Measurements from ENCODE around the gene SMNDC1. TPM values are rescaled to one million over a fixed set of nuclear protein-coding genes. Genes with fewer than 3 reads are reported as not detected.

The SMNDC1 gene
- total and polyA plus RNA-seq, 3 donors from 2014 or later: 16.4 to 33.2 (median 20.9) TPM

GRCh38 chr10:110350812-110351211 lies 46.1 kb upstream of the SMNDC1 start:
- no peak overlapping the region for H3K4me3 ChIP-seq
- H3K27me3 ChIP-seq: no peaks in the 10 kb centered on the region
- H3K36me3 ChIP-seq (ENCODE audit: low read depth, missing control alignments): no peaks in the 10 kb centered on the region
- TF ChIP-seq, protein P1, sequence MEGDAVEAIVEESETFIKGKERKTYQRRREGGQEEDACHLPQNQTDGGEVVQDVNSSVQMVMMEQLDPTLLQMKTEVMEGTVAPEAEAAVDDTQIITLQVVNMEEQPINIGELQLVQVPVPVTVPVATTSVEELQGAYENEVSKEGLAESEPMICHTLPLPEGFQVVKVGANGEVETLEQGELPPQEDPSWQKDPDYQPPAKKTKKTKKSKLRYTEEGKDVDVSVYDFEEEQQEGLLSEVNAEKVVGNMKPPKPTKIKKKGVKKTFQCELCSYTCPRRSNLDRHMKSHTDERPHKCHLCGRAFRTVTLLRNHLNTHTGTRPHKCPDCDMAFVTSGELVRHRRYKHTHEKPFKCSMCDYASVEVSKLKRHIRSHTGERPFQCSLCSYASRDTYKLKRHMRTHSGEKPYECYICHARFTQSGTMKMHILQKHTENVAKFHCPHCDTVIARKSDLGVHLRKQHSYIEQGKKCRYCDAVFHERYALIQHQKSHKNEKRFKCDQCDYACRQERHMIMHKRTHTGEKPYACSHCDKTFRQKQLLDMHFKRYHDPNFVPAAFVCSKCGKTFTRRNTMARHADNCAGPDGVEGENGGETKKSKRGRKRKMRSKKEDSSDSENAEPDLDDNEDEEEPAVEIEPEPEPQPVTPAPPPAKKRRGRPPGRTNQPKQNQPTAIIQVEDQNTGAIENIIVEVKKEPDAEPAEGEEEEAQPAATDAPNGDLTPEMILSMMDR (IDR thresholded peaks at IDR 0.05): no peak
- no peak for TF ChIP-seq POLR2A (IDR thresholded peaks at IDR 0.05)
- DNase-seq: no peak
- H3K27ac ChIP-seq: no peak overlapping the region
- WGBS, 2 donors: 92 to 97% methylated on average over 2 of the region's 2 CpGs
- intact Hi-C loops (cut with DNase I; ENCODE audit: low total_unique reads): no loop called here
- no peaks in the 10 kb centered on the region for H3K9me3 ChIP-seq
- no peaks in the 10 kb centered on the region for H3K4me1 ChIP-seq

- DNase-seq: no peak
- Histone ChIP-seq H3K4me1 (no peaks in the 10 kb centered on the region), H3K4me3 (no peak overlapping the region), H3K27me3 (no peaks in the 10 kb centered on the region), H3K27ac (no peak overlapping the region), H3K36me3 (ENCODE audit: low read depth, missing control alignments) (no peaks in the 10 kb centered on the region), H3K9me3 (no peaks in the 10 kb centered on the region)
- TF ChIP-seq, protein P1 (IDR thresholded peaks at IDR 0.05): no peak
- no peak for TF ChIP-seq POLR2A (IDR thresholded peaks at IDR 0.05)
- WGBS, 2 donors: 72 to 83% methylated on average over 3 of the region's 3 CpGs
- intact Hi-C loops (cut with DNase I; ENCODE audit: low total_unique reads): no loop called here
These were observed 45.1 kb upstream of the SMNDC1 start for GRCh38 chr10:110349831-110350230.

- no peaks in the 10 kb centered on the region for H3K4me1 ChIP-seq
- WGBS, 2 donors: 77 to 85% methylated on average over 5 of the region's 5 CpGs
- no peak for TF ChIP-seq POLR2A (IDR thresholded peaks at IDR 0.05)
- TF ChIP-seq, protein P1 (IDR thresholded peaks at IDR 0.05): no peak
- intact Hi-C loops (cut with DNase I; ENCODE audit: low total_unique reads): no loop called here
- no peak for DNase-seq
- no peak overlapping the region for H3K27ac ChIP-seq
- no peaks in the 10 kb centered on the region for H3K9me3 ChIP-seq
- no peaks in the 10 kb centered on the region for H3K36me3 ChIP-seq (ENCODE audit: low read depth, missing control alignments)
- H3K4me3 ChIP-seq: no peak overlapping the region
- H3K27me3 ChIP-seq: no peaks in the 10 kb centered on the region
These were observed 44.7 kb upstream of the SMNDC1 start for GRCh38 chr10:110349386-110349785.

GRCh38 chr10:110348336-110348735 lies 43.6 kb upstream of the SMNDC1 start:
- Histone ChIP-seq H3K4me1 (no peaks in the 10 kb centered on the region), H3K9me3 (no peaks in the 10 kb centered on the region), H3K27me3 (no peaks in the 10 kb centered on the region), H3K4me3 (no peak overlapping the region), H3K27ac (no peak overlapping the region), H3K36me3 (ENCODE audit: low read depth, missing control alignments) (no peaks in the 10 kb centered on the region)
- intact Hi-C loops (cut with DNase I; ENCODE audit: low total_unique reads): no loop called here
- DNase-seq: no peak
- TF ChIP-seq, protein P1 (IDR thresholded peaks at IDR 0.05): no peak
- no peak for TF ChIP-seq POLR2A (IDR thresholded peaks at IDR 0.05)

- H3K27ac ChIP-seq: no peak overlapping the region
- H3K36me3 ChIP-seq (ENCODE audit: low read depth, missing control alignments): no peaks in the 10 kb centered on the region
- H3K4me1 ChIP-seq: no peaks in the 10 kb centered on the region
- H3K4me3 ChIP-seq: no peak overlapping the region
- no peak for DNase-seq
- TF ChIP-seq, protein P1 (IDR thresholded peaks at IDR 0.05): no peak
- no peak for TF ChIP-seq POLR2A (IDR thresholded peaks at IDR 0.05)
- H3K9me3 ChIP-seq: no peaks in the 10 kb centered on the region
- intact Hi-C loops (cut with DNase I; ENCODE audit: low total_unique reads): no loop called here
- H3K27me3 ChIP-seq: no peaks in the 10 kb centered on the region
- WGBS, 2 donors: 91 to 96% methylated on average over 4 of the region's 4 CpGs
These were observed 42.2 kb upstream of the SMNDC1 start for GRCh38 chr10:110346914-110347313.

All from testis (tissue), 3 donors.